CD4-positive, alpha-beta T cell treated with Interleukin-6 at 100 ng/mL for 8 hours (primary cell): ENCODE data around the gene PCNP.
A peak's percentile ranks its signal among the peaks of the same experiment; 100 is the strongest.
"Not testable (repeated sequence)": the region's sequence is repeated elsewhere in the genome, so short reads cannot be mapped to it uniquely, and the experiment has no call there.

ENCODE experiments used
- DNase-seq: peaks from one replicate; pipeline ENCODE4 v3.0.0-alpha.2; 2020; ENCODE audit warnings: mixed read lengths, low spot score

The PCNP gene

GRCh38 chr3:101633186-101633585 is 59.2 kb downstream of the PCNP start:
- no peak for DNase-seq

- DNase-seq, result no peak
Observed at GRCh38 chr3:101634591-101635196, 60.7 kb downstream of the PCNP start.

GRCh38 chr3:101635345-101635744 is 61.4 kb downstream of the PCNP start:
- DNase-seq, result no peak

- peak; percentile 55 for DNase-seq
Observed at GRCh38 chr3:101635954-101636798, 62.2 kb downstream of the PCNP start.

- no peak for DNase-seq
Observed at GRCh38 chr3:101637451-101637850, 63.5 kb downstream of the PCNP start.

- no peak for DNase-seq
Observed at GRCh38 chr3:101638261-101638745, 64.3 kb downstream of the PCNP start.

- no peak for DNase-seq
Observed at GRCh38 chr3:101639280-101639963, 65.4 kb downstream of the PCNP start.

GRCh38 chr3:101640256-101640655 is 66.3 kb downstream of the PCNP start:
- no peak for DNase-seq

- DNase-seq, result not testable (repeated sequence)
Observed at GRCh38 chr3:101641397-101642115, 67.6 kb downstream of the PCNP start.

- no peak for DNase-seq
Observed at GRCh38 chr3:101642441-101642840, 68.5 kb downstream of the PCNP start.

- no peak for DNase-seq
Observed at GRCh38 chr3:101643009-101643844, 69.2 kb downstream of the PCNP start.
